Kidney glomerular epithelial cell (primary cell): Measurements from ENCODE around the gene NAALAD2.
"Not testable (repeated sequence)": the region's sequence is repeated elsewhere in the genome, so short reads cannot be mapped to it uniquely, and the experiment has no call there.

Source experiments
- DNase-seq: peaks from one replicate; lab custom pipeline; 2025; lab: John Stamatoyannopoulos, UW

Gene NAALAD2

GRCh38 chr11:90192869-90193582 lies 58.6 kb downstream of the NAALAD2 start:
- DNase-seq = no peak

- DNase-seq = no peak
Observed at GRCh38 chr11:90197377-90197776, 62.9 kb downstream of the NAALAD2 start.

- no peak for DNase-seq
Observed at GRCh38 chr11:90202342-90202741, 67.9 kb downstream of the NAALAD2 start.

GRCh38 chr11:90204407-90204806 lies 69.9 kb downstream of the NAALAD2 start:
- no peak for DNase-seq

- DNase-seq = peak; percentile 62
Observed at GRCh38 chr11:90204832-90205646, 70.6 kb downstream of the NAALAD2 start.

GRCh38 chr11:90207992-90208391 lies 73.5 kb downstream of the NAALAD2 start:
- not testable (repeated sequence) for DNase-seq

- no peak for DNase-seq
Observed at GRCh38 chr11:90208857-90209256, 74.4 kb downstream of the NAALAD2 start.

- no peak for DNase-seq
Observed at GRCh38 chr11:90213322-90213721, 78.9 kb downstream of the NAALAD2 start.

GRCh38 chr11:90216611-90217010 lies 82.1 kb downstream of the NAALAD2 start:
- DNase-seq = no peak

- no peak for DNase-seq
Observed at GRCh38 chr11:90218606-90219005, 84.1 kb downstream of the NAALAD2 start.

- DNase-seq = no peak
Observed at GRCh38 chr11:90219438-90219837, 85.0 kb downstream of the NAALAD2 start.

- DNase-seq = no peak
Observed at GRCh38 chr11:90220391-90220790, 85.9 kb downstream of the NAALAD2 start.

GRCh38 chr11:90221803-90222458 lies 87.5 kb downstream of the NAALAD2 start:
- peak; percentile 54 for DNase-seq

- DNase-seq = peak; percentile 85
Observed at GRCh38 chr11:90222459-90223247, 88.2 kb downstream of the NAALAD2 start, which contains the start of gene CHORDC1. Gene CHORDC1 (minus strand): TSS chr11:90223049. CDS start chr11:90222954, 95 bp downstream.

GRCh38 chr11:90223248-90223585 lies 88.8 kb downstream of the NAALAD2 start:
- no peak for DNase-seq

GRCh38 chr11:90228056-90228455 lies 93.6 kb downstream of the NAALAD2 start:
- DNase-seq = no peak

- no peak for DNase-seq
Observed at GRCh38 chr11:90229791-90230190, 95.3 kb downstream of the NAALAD2 start.

- no peak for DNase-seq
Observed at GRCh38 chr11:90234977-90235376, 100.5 kb downstream of the NAALAD2 start.

- DNase-seq = no peak
Observed at GRCh38 chr11:90235526-90235925, 101.1 kb downstream of the NAALAD2 start.

- no peak for DNase-seq
Observed at GRCh38 chr11:90237004-90237403, 102.5 kb downstream of the NAALAD2 start.

- DNase-seq = not testable (repeated sequence)
Observed at GRCh38 chr11:90239967-90240636, 105.6 kb downstream of the NAALAD2 start.
